SK-N-SH (cell line): Measurements from ENCODE around the gene SEMA4D. TPM values are rescaled to one million over a fixed set of nuclear protein-coding genes. Genes with fewer than 3 reads are reported as not detected.

Experiments
- CTCF ChIA-PET: fragments of 300-600, 350-600 bp; formaldehyde crosslinking; extraction: SDS; loops from one replicate; lab custom pipeline; 2021; lab: Yijun Ruan, JAX
- POLR2A ChIA-PET: fragments of 350-600 bp; sonication (Branson Sonifier 250); formaldehyde crosslinking; extraction: SDS; loops from one replicate; lab custom pipeline; 2020; ENCODE audit warnings: antibody characterized with exemption, inconsistent platforms; lab: Yijun Ruan, JAX
- DNase-seq: peaks from one replicate; pipeline ENCODE4 v3.0.0; 2012
- H2AFZ ChIP-seq: fragments of 200-600 bp; sonication (generic); 2 replicates; pipeline ENCODE4 v1.8.1; 2016; ENCODE audit warnings: antibody characterized with exemption, mild to moderate bottlenecking, low read depth
- H3F3A ChIP-seq: fragments of 200-600 bp; sonication (generic); replicated peaks from 2 replicates; pipeline ENCODE3; 2016; ENCODE audit warnings: antibody characterized with exemption, mild to moderate bottlenecking; ENCODE audit not compliant: insufficient read depth
- H3K27ac ChIP-seq, 2 experiments: fragments of 200-500 bp in 1 of 2; fragments of 200-600 bp in 1 of 2; sonication (Bioruptor generic) in 1 of 2; sonication (generic), shearing (Covaris generic) in 1 of 2; 2 replicates each; pipeline versions ENCODE4 v1.5.1 to v1.6.1; 2014 to 2016; ENCODE audit warnings: low read depth in 2 of 2, inconsistent platforms in 1 of 2, low read length in 1 of 2, mild to moderate bottlenecking in 1 of 2, mixed read lengths in 1 of 2
- H3K27me3 ChIP-seq: fragments of 200-600 bp; sonication (generic), shearing (Covaris generic); 2 replicates; pipeline ENCODE4 v1.6.1; 2016; ENCODE audit warnings: mixed run types; ENCODE audit not compliant: insufficient read depth
- H3K36me3 ChIP-seq, 2 experiments: fragments of 200-500 bp in 1 of 2; fragments of 200-600 bp in 1 of 2; sonication (Bioruptor generic) in 1 of 2; sonication (generic) in 1 of 2; replicated peaks in 1 of 2; 2 replicates each; pipeline versions ENCODE3 to v1.5.1; 2014 to 2016; ENCODE audit warnings: low read length in 1 of 2, mild to moderate bottlenecking in 1 of 2; ENCODE audit not compliant: insufficient read depth in 2 of 2, control insufficient read depth in 1 of 2
- H3K4me1 ChIP-seq, 2 experiments: fragments of 200-500 bp in 1 of 2; fragments of 200-600 bp in 1 of 2; sonication (Bioruptor generic) in 1 of 2; sonication (generic), shearing (Covaris generic) in 1 of 2; 2 replicates each; pipeline versions ENCODE4 v1.5.1 to v1.6.1; 2014 to 2016; ENCODE audit warnings: low read depth in 1 of 2, low read length in 1 of 2, mixed run types in 1 of 2; ENCODE audit not compliant: insufficient read depth in 2 of 2, control insufficient read depth in 1 of 2
- H3K4me2 ChIP-seq: fragments of 200-600 bp; sonication (generic), shearing (Covaris generic); 2 replicates; pipeline ENCODE4 v1.6.1; 2017; ENCODE audit warnings: mixed run types
- H3K4me3 ChIP-seq, 2 experiments: fragments of 200-500 bp in 1 of 2; fragments of 200-600 bp in 1 of 2; sonication (Bioruptor generic) in 1 of 2; sonication (generic), shearing (Covaris generic) in 1 of 2; 2 replicates each; pipeline versions ENCODE4 v1.5.1 to v1.8.1; 2014 to 2016; ENCODE audit warnings: low read depth in 2 of 2, inconsistent platforms in 1 of 2, low read length in 1 of 2, mild to moderate bottlenecking in 1 of 2, mixed read lengths in 1 of 2, moderate library complexity in 1 of 2
- H3K79me2 ChIP-seq: fragments of 200-600 bp; sonication (generic); 2 replicates; pipeline ENCODE4 v1.8.1; 2017; ENCODE audit warnings: mild to moderate bottlenecking; ENCODE audit not compliant: insufficient read depth
- H3K9ac ChIP-seq: fragments of 200-600 bp; sonication (generic); 2 replicates; pipeline ENCODE4 v1.6.1; 2017; ENCODE audit warnings: mixed run types
- H3K9me2 ChIP-seq: fragments of 200-600 bp; sonication (generic); 2 replicates; pipeline ENCODE4 v1.6.1; 2017; ENCODE audit warnings: mixed run types
- H3K9me3 ChIP-seq: fragments of 200-600 bp; sonication (generic); 2 replicates; pipeline ENCODE4 v1.6.1; 2017; ENCODE audit warnings: mixed run types, mild to moderate bottlenecking, moderate library complexity
- H4K20me1 ChIP-seq: fragments of 200-600 bp; sonication (generic); 2 replicates; pipeline ENCODE4 v1.6.1; 2017; ENCODE audit warnings: mild to moderate bottlenecking, mixed run types; ENCODE audit not compliant: insufficient read depth
- CHD2 ChIP-seq: fragments of 150-350 bp; IDR thresholded peaks from 2 replicates; pipeline ENCODE4 v1.6.1; 2018; ENCODE audit warnings: low read length; ENCODE audit not compliant: partially characterized antibody
- CTCF ChIP-seq: fragments of 200-600 bp; sonication (generic); IDR thresholded peaks from 2 replicates; pipeline ENCODE4 v1.6.1; 2017; ENCODE audit warnings: antibody characterized with exemption, mild to moderate bottlenecking, moderate library complexity
- EP300 ChIP-seq, 2 experiments: IDR thresholded peaks; 2 replicates each; pipeline versions ENCODE4 v1.4.0 to v1.6.1; 2012; ENCODE audit warnings: borderline replicate concordance in 1 of 2, low read depth in 1 of 2, low read length in 1 of 2
- FOXJ3 ChIP-seq: sonication (generic); formaldehyde crosslinking; IDR thresholded peaks from 2 replicates; pipeline ENCODE4 v1.5.1; 2020; ENCODE audit warnings: mild to moderate bottlenecking, missing genetic modification reagents
- GABPA ChIP-seq: IDR thresholded peaks from 2 replicates; pipeline ENCODE4 v1.4.0; 2012; ENCODE audit warnings: low read depth, mild to moderate bottlenecking
- MXI1 ChIP-seq: IDR thresholded peaks from 2 replicates; pipeline ENCODE4 v1.6.1; 2012; ENCODE audit warnings: mild to moderate bottlenecking, low read depth, low read length, improper control_type of control experiment
- NFIC ChIP-seq: IDR thresholded peaks from 2 replicates; pipeline ENCODE4 v1.4.0; 2012; ENCODE audit warnings: borderline replicate concordance
- NRF1 ChIP-seq: IDR thresholded peaks from 2 replicates; pipeline ENCODE4 v1.6.1; 2012; ENCODE audit warnings: low read depth, mild to moderate bottlenecking, low read length
- POLR2AphosphoS5 ChIP-seq: IDR thresholded peaks from 2 replicates; pipeline ENCODE4 v1.6.1; 2012; ENCODE audit warnings: low read depth, low read length
- RAD21 ChIP-seq: IDR thresholded peaks from 2 replicates; pipeline ENCODE4 v1.6.1; 2012; ENCODE audit warnings: mild to moderate bottlenecking, low read length
- RCOR1 ChIP-seq: fragments of 150-350 bp; IDR thresholded peaks from 2 replicates; pipeline ENCODE4 v1.6.1; 2017; ENCODE audit warnings: antibody characterized with exemption, low read length
- RFX5 ChIP-seq: IDR thresholded peaks from 2 replicates; pipeline ENCODE4 v1.6.1; 2012; ENCODE audit warnings: mild to moderate bottlenecking, improper control_type of control experiment, low read length
- SIN3A ChIP-seq: IDR thresholded peaks from 2 replicates; pipeline ENCODE4 v1.6.1; 2012; ENCODE audit warnings: low read depth, mild to moderate bottlenecking, low read length, moderate library complexity, borderline replicate concordance
- SMC3 ChIP-seq: IDR thresholded peaks from 2 replicates; pipeline ENCODE4 v1.6.1; 2012; ENCODE audit warnings: low read depth, low read length, improper control_type of control experiment
- TAF1 ChIP-seq: IDR thresholded peaks from 2 replicates; pipeline ENCODE4 v1.6.1; 2012; ENCODE audit warnings: low read depth, mild to moderate bottlenecking, low read length, moderate library complexity, borderline replicate concordance
- TCF12 ChIP-seq: IDR thresholded peaks from 2 replicates; pipeline ENCODE4 v1.4.0; 2012
- TEAD4 ChIP-seq: IDR thresholded peaks from 2 replicates; pipeline ENCODE4 v1.4.0; 2012; ENCODE audit warnings: mild to moderate bottlenecking, borderline replicate concordance; ENCODE audit not compliant: insufficient read depth
- USF1 ChIP-seq: IDR thresholded peaks from 2 replicates; pipeline ENCODE4 v1.4.0; 2012; ENCODE audit warnings: low read depth, borderline replicate concordance
- YY1 ChIP-seq: IDR thresholded peaks from 2 replicates; pipeline ENCODE4 v1.4.0; 2012; ENCODE audit warnings: low read depth, mild to moderate bottlenecking
- WGBS: methylation state at CpG from one replicate; pipeline ENCODE4 v1.1.6; 2017; ENCODE audit warnings: low lambda C conversion rate; 5-methylcytosine and 5-hydroxymethylcytosine counted together
- polyA plus RNA-seq, 3 experiments: library from polyadenylated mRNA; depleted of rRNA; stranded (reverse); fragments of >200 nt; gene quantifications; 2 replicates each; pipeline ENCODE4 v1.2.3, GENCODE V29; 2012
- TF ChIP-seq, protein P1 (sequence below): IDR thresholded peaks from 2 replicates; pipeline ENCODE4; 2012
- TF ChIP-seq, protein P2 (sequence below): IDR thresholded peaks from 2 replicates; pipeline ENCODE4 v1.4.0; 2012; ENCODE audit warnings: low read depth
- TF ChIP-seq, protein P3 (sequence below): fragments of 150-350 bp; IDR thresholded peaks from 2 replicates; pipeline ENCODE4 v1.6.1; 2016; ENCODE audit warnings: mild to moderate bottlenecking, low read depth, low read length

Gene SEMA4D
- polyA plus RNA-seq, 1 of the 3 experiments (the other 2 are of a cell fraction) = 4.8 TPM

DNA sequence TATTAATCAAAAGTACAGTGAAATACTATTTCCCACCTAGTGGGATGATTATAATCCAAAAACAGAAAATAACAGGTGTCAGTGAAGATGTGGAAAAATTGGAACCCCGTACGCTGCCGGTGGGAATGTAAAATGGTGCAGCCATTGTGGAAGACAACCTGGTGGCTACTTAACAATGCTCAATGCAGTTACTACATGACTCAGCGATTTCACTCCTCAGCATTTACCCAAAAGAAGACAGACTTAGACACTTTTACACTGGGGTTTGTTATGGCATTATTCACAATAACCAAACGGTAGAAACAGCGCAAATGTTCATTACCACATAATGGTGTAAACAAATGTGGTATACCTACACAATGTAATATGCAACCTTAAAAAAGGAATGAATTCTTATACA is 155.7 kb downstream of the SEMA4D start:
- H3K9ac ChIP-seq = no peak overlapping the region
- peaks cover 70 to 91% of the 10 kb centered on the region in 2 experiments for H3K36me3 ChIP-seq
- WGBS = 98% methylated on average over 6 of the region's 6 CpGs
- CTCF ChIA-PET = interaction anchor here (1.0 to 1.1 kb wide), 3 partner anchors 14 to 206 kb away, joined by 3 read pairs; no protein-coding TSS in a partner anchor
- H3K4me3 ChIP-seq = no peak overlapping the region
- H3K79me2 ChIP-seq = no peaks in the 10 kb centered on the region
- no peaks in the 10 kb centered on the region for H3K9me2 ChIP-seq
- no peaks in the 10 kb centered on the region for H3K27me3 ChIP-seq
- H4K20me1 ChIP-seq = no peaks in the 10 kb centered on the region
- no peaks in the 10 kb centered on the region; a peak in 1 of 4 replicates for H3K4me1 ChIP-seq
- H3K4me2 ChIP-seq = no peak overlapping the region
- peaks cover 3% of the 10 kb centered on the region for H3F3A ChIP-seq
- POLR2A ChIA-PET = interaction anchor here (0.5 kb wide), 1 partner anchor 1619 kb away, joined by 3 read pairs; no protein-coding TSS in a partner anchor
- no peak overlapping the region for H2AFZ ChIP-seq
- TF ChIP-seq CTCF (no peak), TAF1 (no peak), POLR2AphosphoS5 (no peak), RCOR1 (no peak), RAD21 (no peak), MXI1 (no peak), TEAD4 (no peak), NRF1 (no peak), YY1 (no peak), NFIC (no peak), EP300 (IDR thresholded peaks at IDR 0.05; ENCODE audit: borderline replicate concordance in 1 of 2, low read depth in 1 of 2, low read length in 1 of 2) (no peak), SMC3 (no peak), USF1 (no peak), SIN3A (no peak)
- TF ChIP-seq, protein P1, sequence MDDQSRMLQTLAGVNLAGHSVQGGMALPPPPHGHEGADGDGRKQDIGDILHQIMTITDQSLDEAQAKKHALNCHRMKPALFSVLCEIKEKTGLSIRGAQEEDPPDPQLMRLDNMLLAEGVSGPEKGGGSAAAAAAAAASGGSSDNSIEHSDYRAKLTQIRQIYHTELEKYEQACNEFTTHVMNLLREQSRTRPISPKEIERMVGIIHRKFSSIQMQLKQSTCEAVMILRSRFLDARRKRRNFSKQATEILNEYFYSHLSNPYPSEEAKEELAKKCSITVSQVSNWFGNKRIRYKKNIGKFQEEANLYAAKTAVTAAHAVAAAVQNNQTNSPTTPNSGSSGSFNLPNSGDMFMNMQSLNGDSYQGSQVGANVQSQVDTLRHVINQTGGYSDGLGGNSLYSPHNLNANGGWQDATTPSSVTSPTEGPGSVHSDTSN = no peak
- TF ChIP-seq, protein P2, sequence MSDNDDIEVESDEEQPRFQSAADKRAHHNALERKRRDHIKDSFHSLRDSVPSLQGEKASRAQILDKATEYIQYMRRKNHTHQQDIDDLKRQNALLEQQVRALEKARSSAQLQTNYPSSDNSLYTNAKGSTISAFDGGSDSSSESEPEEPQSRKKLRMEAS = no peak
- DNase-seq = no peak
- no peaks in the 10 kb centered on the region for H3K9me3 ChIP-seq
- H3K27ac ChIP-seq = no peak overlapping the region

GRCh38 chr9:89340332-89340731 is 157.6 kb downstream of the SEMA4D start:
- ChIA-PET CTCF (interaction anchor here (2.0 kb wide), 1 partner anchor 9 kb away, joined by 6 read pairs; no protein-coding TSS in a partner anchor), POLR2A (no interaction called here)
- peaks cover 72 to 78% of the 10 kb centered on the region in 2 experiments for H3K36me3 ChIP-seq
- no peak for TF ChIP-seq RFX5
- no peak for TF ChIP-seq CTCF
- TF ChIP-seq, protein P3, sequence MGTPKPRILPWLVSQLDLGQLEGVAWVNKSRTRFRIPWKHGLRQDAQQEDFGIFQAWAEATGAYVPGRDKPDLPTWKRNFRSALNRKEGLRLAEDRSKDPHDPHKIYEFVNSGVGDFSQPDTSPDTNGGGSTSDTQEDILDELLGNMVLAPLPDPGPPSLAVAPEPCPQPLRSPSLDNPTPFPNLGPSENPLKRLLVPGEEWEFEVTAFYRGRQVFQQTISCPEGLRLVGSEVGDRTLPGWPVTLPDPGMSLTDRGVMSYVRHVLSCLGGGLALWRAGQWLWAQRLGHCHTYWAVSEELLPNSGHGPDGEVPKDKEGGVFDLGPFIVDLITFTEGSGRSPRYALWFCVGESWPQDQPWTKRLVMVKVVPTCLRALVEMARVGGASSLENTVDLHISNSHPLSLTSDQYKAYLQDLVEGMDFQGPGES = no peak
- TF ChIP-seq FOXJ3 (CRISPR knock-in tag) = no peak
- TF ChIP-seq TCF12 = no peak
- TF ChIP-seq CHD2 = no peak
- TF ChIP-seq GABPA = no peak
- no peak for TF ChIP-seq USF1
- TF ChIP-seq YY1 = no peak
- TF ChIP-seq MXI1 = no peak

More at GRCh38 chr9:89340332-89340731, 157.6 kb downstream of the SEMA4D start:
- no peak for DNase-seq
- peaks cover 3% of the 10 kb centered on the region for H3F3A ChIP-seq
- 85% methylated on average over 3 of the region's 3 CpGs for WGBS
- no peaks in the 10 kb centered on the region for H3K79me2 ChIP-seq
- H3K9me3 ChIP-seq = no peaks in the 10 kb centered on the region
- H3K9ac ChIP-seq = no peak overlapping the region
- no peak overlapping the region for H3K4me3 ChIP-seq
- no peaks in the 10 kb centered on the region for H3K27me3 ChIP-seq
- no peak overlapping the region for H3K4me2 ChIP-seq
- no peaks in the 10 kb centered on the region; a peak in 1 of 4 replicates for H3K4me1 ChIP-seq
- no peaks in the 10 kb centered on the region for H4K20me1 ChIP-seq
- H3K27ac ChIP-seq = no peak overlapping the region
- no peaks in the 10 kb centered on the region for H3K9me2 ChIP-seq
- H2AFZ ChIP-seq = no peak overlapping the region
